ENCODE results near the gene CDH8. TPM values are rescaled to one million over a fixed set of nuclear protein-coding genes. Genes with fewer than 3 reads are reported as not detected.

Gene CDH8
- total RNA-seq, 1 experiment from 2014 or later, result 50.5 TPM

- no TSS peak for BruUV-seq (replicated peaks)
- H3K27ac ChIP-seq (ENCODE audit: low read depth, low read length, poor library complexity, severe bottlenecking), result no peak overlapping the region
- H3K36me3 ChIP-seq (ENCODE audit: insufficient read depth, low read length, poor library complexity, severe bottlenecking), result peaks cover 5% of the 10 kb centered on the region
- DNase-seq (ENCODE audit: low spot score), result peak; percentile 42
- no peaks in the 10 kb centered on the region for H3K27me3 ChIP-seq (replicated peaks; ENCODE audit: insufficient read depth, low read depth, low read length, poor library complexity)
- intact Hi-C loops (cut with micrococcal nuclease; ENCODE audit: unreplicated experiment), result no loop called here
- ChIA-PET POLR2A (ENCODE audit: low non-redundant PET) (no interaction called here), CTCF (no interaction called here)
- no peak for TF ChIP-seq EZH2 (IDR thresholded peaks at IDR 0.05; ENCODE audit: borderline replicate concordance, low read depth, low read length, poor library complexity, severe bottlenecking)
- TF ChIP-seq, protein P1, sequence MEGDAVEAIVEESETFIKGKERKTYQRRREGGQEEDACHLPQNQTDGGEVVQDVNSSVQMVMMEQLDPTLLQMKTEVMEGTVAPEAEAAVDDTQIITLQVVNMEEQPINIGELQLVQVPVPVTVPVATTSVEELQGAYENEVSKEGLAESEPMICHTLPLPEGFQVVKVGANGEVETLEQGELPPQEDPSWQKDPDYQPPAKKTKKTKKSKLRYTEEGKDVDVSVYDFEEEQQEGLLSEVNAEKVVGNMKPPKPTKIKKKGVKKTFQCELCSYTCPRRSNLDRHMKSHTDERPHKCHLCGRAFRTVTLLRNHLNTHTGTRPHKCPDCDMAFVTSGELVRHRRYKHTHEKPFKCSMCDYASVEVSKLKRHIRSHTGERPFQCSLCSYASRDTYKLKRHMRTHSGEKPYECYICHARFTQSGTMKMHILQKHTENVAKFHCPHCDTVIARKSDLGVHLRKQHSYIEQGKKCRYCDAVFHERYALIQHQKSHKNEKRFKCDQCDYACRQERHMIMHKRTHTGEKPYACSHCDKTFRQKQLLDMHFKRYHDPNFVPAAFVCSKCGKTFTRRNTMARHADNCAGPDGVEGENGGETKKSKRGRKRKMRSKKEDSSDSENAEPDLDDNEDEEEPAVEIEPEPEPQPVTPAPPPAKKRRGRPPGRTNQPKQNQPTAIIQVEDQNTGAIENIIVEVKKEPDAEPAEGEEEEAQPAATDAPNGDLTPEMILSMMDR (conservative IDR thresholded peaks at IDR 0.05; ENCODE audit: low read depth, low read length), result no peak
- H3K4me3 ChIP-seq (ENCODE audit: low read depth, low read length, poor library complexity, severe bottlenecking), result no peak overlapping the region
- H3K4me1 ChIP-seq (ENCODE audit: insufficient read depth, low read length, poor library complexity, severe bottlenecking), result peaks cover 31% of the 10 kb centered on the region
- H3K9me3 ChIP-seq (ENCODE audit: low read depth, low read length, poor library complexity, severe bottlenecking), result no peaks in the 10 kb centered on the region
Measured at GRCh38 chr16:61817583-61818278, 218.5 kb downstream of the CDH8 start.

DNA sequence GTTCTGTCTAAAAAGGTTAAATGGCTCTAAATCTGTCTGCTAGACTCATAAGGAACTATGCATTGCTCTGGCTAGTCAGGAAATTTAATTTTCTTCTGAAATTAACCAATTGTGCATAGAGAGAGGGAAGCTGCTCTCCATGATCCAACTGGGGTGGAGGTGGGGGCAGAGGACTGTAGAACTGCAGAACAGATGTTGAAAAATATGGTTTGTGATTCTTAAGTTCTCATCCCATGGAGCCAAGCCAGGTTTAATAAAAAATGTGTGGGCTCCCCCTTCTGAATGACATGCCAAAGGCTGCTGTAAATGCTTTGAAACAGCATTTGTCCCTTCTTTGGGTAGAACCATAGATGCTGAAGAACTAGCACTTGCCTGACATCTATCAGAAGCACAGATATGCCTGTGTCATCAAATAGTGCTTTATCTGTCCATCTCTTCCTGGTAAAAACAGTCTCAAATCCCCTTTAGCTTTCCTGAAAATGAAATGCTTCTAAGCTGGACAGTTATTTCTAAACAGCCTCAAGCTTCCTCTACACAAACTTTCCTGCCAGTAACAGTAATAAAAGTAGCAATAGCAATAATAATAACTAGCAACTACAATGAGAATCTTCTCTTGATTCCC lies 221.4 kb downstream of the CDH8 start:
- Histone ChIP-seq H3K4me3 (ENCODE audit: low read depth, low read length, poor library complexity, severe bottlenecking) (no peak overlapping the region), H3K36me3 (ENCODE audit: insufficient read depth, low read length, poor library complexity, severe bottlenecking) (no peaks in the 10 kb centered on the region), H3K9me3 (ENCODE audit: low read depth, low read length, poor library complexity, severe bottlenecking) (no peaks in the 10 kb centered on the region), H3K27ac (ENCODE audit: low read depth, low read length, poor library complexity, severe bottlenecking) (no peak overlapping the region), H3K27me3 (replicated peaks; ENCODE audit: insufficient read depth, low read depth, low read length, poor library complexity) (no peaks in the 10 kb centered on the region), H3K4me1 (ENCODE audit: insufficient read depth, low read length, poor library complexity, severe bottlenecking) (peaks cover 31% of the 10 kb centered on the region)
- intact Hi-C loops (cut with micrococcal nuclease; ENCODE audit: unreplicated experiment), result no loop called here
- DNase-seq (ENCODE audit: low spot score), result peak; percentile 73
- no TSS peak for BruUV-seq (replicated peaks)
- TF ChIP-seq, protein P1 (conservative IDR thresholded peaks at IDR 0.05; ENCODE audit: low read depth, low read length), result peak; percentile 37
- TF ChIP-seq EZH2 (IDR thresholded peaks at IDR 0.05; ENCODE audit: borderline replicate concordance, low read depth, low read length, poor library complexity, severe bottlenecking), result no peak
- CTCF ChIA-PET, result no interaction called here
- POLR2A ChIA-PET (ENCODE audit: low non-redundant PET), result no interaction called here

DNA sequence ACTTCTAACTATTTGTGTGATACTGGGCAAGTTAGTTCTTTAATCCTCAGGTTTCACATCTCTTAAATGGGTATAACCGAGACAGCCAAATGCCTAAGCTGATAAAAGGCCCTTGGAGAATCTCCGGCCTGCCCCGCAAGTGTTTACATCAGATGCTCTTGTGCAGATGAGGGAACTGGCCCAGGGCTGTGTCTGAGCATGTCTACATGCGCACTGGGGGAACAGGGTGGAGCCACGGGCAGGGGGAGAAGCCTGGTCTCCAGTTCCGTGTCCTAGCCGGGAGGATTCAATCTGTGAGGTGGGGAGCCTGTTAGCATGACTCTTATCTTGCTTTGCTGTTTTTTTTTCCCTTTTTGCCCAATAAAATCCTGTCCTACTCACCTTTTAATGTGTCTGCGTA lies 222.9 kb downstream of the CDH8 start:
- Histone ChIP-seq H3K27ac (ENCODE audit: low read depth, low read length, poor library complexity, severe bottlenecking) (no peak overlapping the region), H3K36me3 (ENCODE audit: insufficient read depth, low read length, poor library complexity, severe bottlenecking) (no peaks in the 10 kb centered on the region), H3K27me3 (replicated peaks; ENCODE audit: insufficient read depth, low read depth, low read length, poor library complexity) (no peaks in the 10 kb centered on the region), H3K4me1 (ENCODE audit: insufficient read depth, low read length, poor library complexity, severe bottlenecking) (peaks cover 31% of the 10 kb centered on the region), H3K4me3 (ENCODE audit: low read depth, low read length, poor library complexity, severe bottlenecking) (no peak overlapping the region), H3K9me3 (ENCODE audit: low read depth, low read length, poor library complexity, severe bottlenecking) (no peaks in the 10 kb centered on the region)
- CTCF ChIA-PET, result no interaction called here
- DNase-seq (ENCODE audit: low spot score), result no peak
- BruUV-seq (replicated peaks), result no TSS peak
- POLR2A ChIA-PET (ENCODE audit: low non-redundant PET), result no interaction called here
- intact Hi-C loops (cut with micrococcal nuclease; ENCODE audit: unreplicated experiment), result no loop called here
- no peak for TF ChIP-seq EZH2 (IDR thresholded peaks at IDR 0.05; ENCODE audit: borderline replicate concordance, low read depth, low read length, poor library complexity, severe bottlenecking)
- TF ChIP-seq, protein P1 (conservative IDR thresholded peaks at IDR 0.05; ENCODE audit: low read depth, low read length), result no peak

Data from A673 (cell line).